Upper lobe of right lung (tissue), 1 donor: Measurements from ENCODE around the gene ADI1. TPM values are rescaled to one million over a fixed set of nuclear protein-coding genes. Genes with fewer than 3 reads are reported as not detected.

Source experiments
- ATAC-seq: fragments of 200-7000 bp; cut with Tn5 transposase; one replicate; pipeline ENCODE4 v1.9.1; 2020; ENCODE audit warnings: mild to moderate bottlenecking, moderate library complexity
- DNase-seq: peaks from one replicate; pipeline ENCODE4 v3.0.0-alpha.2; 2020
- H3K27ac ChIP-seq: fragments of 200-600 bp; one replicate; pipeline ENCODE4 v1.8.0; 2022
- H3K27me3 ChIP-seq: fragments of 200-600 bp; one replicate; pipeline ENCODE4 v1.8.0; 2022; ENCODE audit warnings: mild to moderate bottlenecking
- H3K36me3 ChIP-seq: fragments of 200-600 bp; one replicate; pipeline ENCODE4 v1.8.0; 2022
- H3K4me1 ChIP-seq: fragments of 200-600 bp; one replicate; pipeline ENCODE4 v1.8.0; 2022
- H3K4me3 ChIP-seq: fragments of 200-600 bp; one replicate; pipeline ENCODE4 v1.8.0; 2022; ENCODE audit warnings: mild to moderate bottlenecking
- H3K9me3 ChIP-seq: fragments of 200-600 bp; one replicate; pipeline ENCODE4 v1.8.0; 2022
- CTCF ChIP-seq: fragments of 200-600 bp; IDR thresholded peaks from one replicate; pipeline ENCODE4 v1.8.0; 2022; ENCODE audit warnings: antibody characterized with exemption
- intact Hi-C: fragments of 100-400 bp; cut with DNase I; formaldehyde crosslinking; loops from one replicate; pipeline ENCODE4 v1.11.0; 2022
- total RNA-seq: library from RNA; stranded (reverse); fragmentation: NEBNext Ultra II Directional; extraction: Animal tissue kit (Norgen Biotek cat#: 25700); gene quantifications from one replicate; pipeline ENCODE4 v1.2.1, GENCODE V29; 2021
- donor health status: DM: no; HTN: yes; CAD: no; lungs with severe emphysema.

The ADI1 gene
- total RNA-seq, 1 donor from 2014 or later: 66.8 TPM

DNA sequence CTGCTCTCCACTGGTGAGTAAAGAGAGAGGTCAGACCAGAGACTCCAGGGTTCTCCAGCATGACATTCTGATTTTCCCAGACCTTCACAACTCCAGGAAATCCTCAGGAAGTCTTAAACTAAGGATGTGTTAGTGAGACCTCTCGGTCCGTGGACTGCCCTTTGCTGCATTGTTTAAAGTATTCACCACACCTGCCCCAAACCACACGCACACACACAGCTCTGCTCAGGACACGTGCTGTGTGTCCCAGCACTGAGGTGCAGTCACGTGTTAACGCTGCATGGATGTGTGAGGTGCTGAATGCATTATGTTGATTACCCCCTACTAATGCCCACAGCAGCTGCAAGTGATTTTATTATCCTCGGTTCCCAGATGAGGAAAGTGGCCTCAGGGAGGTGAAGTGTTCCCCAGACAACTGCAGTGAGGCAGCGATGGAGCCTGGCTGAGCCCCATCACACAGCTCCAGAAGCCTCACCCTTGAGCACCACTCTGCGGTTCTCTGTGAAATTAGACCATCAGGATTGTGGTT lies 71.5 kb downstream of the ADI1 start:
- Histone ChIP-seq H3K27me3 (no peaks in the 10 kb centered on the region), H3K27ac (no peak overlapping the region), H3K4me1 (peaks cover 5% of the 10 kb centered on the region), H3K36me3 (peaks cover 82% of the 10 kb centered on the region), H3K9me3 (no peaks in the 10 kb centered on the region), H3K4me3 (no peak overlapping the region)
- DNase-seq (no peak), ATAC-seq (no peak)
- TF ChIP-seq CTCF: no peak
- intact Hi-C loops: no loop called here

Other genes starting within 250 kb of the ADI1 start
- 16.6 TPM for gene EIPR1, start 141.7 kb downstream of the ADI1 start, total RNA-seq
- 89.8 TPM for gene TRAPPC12, start 139.8 kb downstream of the ADI1 start, total RNA-seq
- 18.6 TPM for gene RNASEH1, start 38.8 kb upstream of the ADI1 start, total RNA-seq
- 807 TPM for gene RPS7, start 55.7 kb upstream of the ADI1 start, total RNA-seq
- gene COLEC11, start 75.6 kb upstream of the ADI1 start, total RNA-seq: 1.5 TPM
- gene ALLC, start 138.7 kb upstream of the ADI1 start, total RNA-seq: not detected
- not detected for gene DCDC2C, start 184.0 kb upstream of the ADI1 start, total RNA-seq